ENCODE measurements around the gene HPF1. TPM values are rescaled to one million over a fixed set of nuclear protein-coding genes. Genes with fewer than 3 reads are reported as not detected.
A peak's percentile ranks its signal among the peaks of the same experiment; 100 is the strongest.
"Not testable (repeated sequence)": the region's sequence is repeated elsewhere in the genome, so short reads cannot be mapped to it uniquely, and the experiment has no call there.

Gene HPF1
- total RNA-seq (2014; rRNA removed; shearing (Covaris generic)): 3.7 and 6.5 TPM in 2 replicates

DNA sequence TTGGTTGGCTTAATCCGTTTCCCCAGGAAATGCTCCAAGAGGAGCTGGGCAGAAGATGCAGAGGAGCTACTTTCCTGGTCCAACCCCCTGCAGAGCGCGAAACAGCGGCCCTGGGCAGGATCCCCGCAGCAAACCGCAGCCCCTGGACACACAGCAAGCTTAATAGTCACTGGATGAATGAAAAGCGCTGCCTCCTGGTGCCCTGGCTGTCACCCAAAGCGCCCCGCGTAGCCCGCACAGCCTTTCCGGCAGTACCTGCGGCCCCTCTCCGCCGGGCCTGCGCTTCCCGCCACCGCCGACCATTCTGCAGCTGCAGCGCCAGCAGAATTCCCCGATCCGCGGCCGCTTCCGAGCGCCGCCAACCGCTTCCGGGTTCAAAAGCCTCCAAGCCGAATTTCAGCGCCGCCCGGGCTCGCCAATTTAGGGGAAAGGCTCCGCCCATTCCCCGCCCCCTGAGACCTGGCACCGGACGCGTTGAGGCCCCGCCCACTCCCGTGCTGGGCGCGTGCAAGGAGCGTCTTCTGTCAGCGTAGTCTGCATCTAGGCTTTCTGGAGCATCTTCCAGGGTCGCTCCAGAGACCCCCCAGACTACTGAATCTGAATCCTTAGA, at the start of gene HPF1:
Gene HPF1 (minus strand): TSS at position 370 of the 610 bp plus-strand sequence. CDS start 67 bp downstream, at position 303.
- DNase-seq (ENCODE audit: low spot score): peak; percentile 85

DNA sequence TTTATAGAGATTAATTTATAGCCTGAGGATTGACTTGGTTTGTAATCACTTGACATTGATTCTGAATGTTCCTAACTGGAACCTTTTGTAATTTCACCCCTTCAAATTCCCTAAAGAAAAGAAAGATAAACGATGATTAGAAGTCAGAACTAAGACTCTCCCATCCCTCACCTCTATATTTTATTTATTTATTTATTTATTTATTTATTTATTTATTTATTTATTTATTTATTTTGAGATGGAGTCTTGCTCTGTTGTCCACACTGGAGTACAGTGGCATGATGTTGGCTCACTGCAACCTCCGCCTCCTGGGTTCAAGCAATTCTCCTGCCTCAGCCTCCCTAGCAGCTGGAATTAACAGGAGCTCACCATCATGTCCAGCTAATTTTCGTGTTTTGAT, 49.0 kb upstream of the HPF1 start:
- DNase-seq (ENCODE audit: low spot score): not testable (repeated sequence)

DNA sequence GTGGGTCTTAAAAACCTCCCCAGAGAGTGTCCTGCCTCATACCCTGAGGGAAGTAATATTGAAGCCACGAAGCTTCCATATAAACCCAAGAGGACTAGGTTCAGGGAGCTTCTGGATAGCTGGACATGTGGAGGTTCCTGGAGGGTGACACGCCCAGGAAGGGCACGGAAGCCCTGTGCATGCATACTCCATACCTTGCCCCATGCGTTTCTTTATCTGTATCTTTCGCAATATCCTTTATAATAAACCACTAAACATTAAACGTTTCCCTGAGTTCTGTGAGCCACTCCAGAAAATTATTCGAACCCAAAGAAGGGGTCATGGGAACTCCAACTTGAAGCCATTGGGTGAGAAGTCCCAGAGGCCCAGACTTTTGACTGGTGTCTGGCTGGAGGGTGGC, 45.7 kb upstream of the HPF1 start:
- no peak for DNase-seq (ENCODE audit: low spot score)

DNA sequence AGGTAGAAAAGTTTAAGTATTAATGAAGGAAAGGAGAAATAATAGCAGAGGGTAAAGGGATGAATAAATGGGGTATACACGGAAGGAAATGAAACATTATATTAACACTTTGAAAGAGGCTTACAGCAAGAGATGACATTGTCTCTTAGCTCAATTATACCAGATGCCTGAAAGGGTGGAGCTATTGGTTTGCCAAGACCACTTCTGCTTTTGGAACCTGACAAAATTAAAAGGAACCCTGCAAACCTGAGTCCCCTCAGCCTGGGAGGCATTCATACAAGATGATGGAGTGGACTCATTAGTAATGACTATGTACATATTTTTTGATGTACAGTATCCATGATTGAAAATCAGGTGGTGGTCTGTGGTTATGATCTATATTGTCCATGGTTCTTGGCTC, 45.1 kb upstream of the HPF1 start:
- no peak for DNase-seq (ENCODE audit: low spot score)

DNA sequence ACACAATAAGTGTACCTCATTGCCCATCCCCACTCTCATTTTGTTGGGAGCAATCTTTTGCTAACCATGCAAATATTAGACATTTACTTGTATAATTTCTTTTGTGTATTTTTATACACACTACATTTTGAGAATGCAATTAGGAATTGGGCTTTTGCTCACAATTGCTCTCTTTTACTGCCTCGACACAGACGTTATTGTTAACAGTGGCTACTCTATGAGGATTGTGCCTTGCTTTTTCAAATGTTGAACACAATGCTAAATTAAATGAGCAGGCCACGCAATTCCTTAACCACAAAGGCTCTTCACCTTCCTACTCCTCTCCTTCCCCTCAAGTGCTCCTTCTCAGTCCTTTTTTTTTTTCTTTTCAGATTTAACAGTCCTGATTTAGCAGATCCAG, 42.8 kb upstream of the HPF1 start:
- DNase-seq (ENCODE audit: low spot score): no peak

DNA sequence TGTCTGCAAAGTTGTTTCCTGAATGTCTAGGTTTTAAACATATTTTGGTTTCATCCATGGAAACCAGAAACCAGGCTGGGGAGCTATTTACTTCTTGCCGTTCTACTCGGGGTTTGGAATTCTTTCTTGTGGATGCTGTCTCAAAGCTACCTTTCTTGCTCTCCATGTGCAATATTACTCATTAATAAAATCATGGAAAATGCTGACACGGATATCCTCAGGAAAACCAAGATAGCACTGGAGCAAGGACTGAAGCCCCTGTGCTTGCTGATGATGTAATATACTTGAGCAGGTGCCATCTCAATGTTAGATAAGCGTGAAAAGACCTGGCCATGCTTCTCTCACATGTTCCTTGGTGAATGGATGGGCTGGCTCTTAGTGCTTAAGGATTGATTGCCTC, 41.5 kb upstream of the HPF1 start:
- DNase-seq (ENCODE audit: low spot score): no peak

DNA sequence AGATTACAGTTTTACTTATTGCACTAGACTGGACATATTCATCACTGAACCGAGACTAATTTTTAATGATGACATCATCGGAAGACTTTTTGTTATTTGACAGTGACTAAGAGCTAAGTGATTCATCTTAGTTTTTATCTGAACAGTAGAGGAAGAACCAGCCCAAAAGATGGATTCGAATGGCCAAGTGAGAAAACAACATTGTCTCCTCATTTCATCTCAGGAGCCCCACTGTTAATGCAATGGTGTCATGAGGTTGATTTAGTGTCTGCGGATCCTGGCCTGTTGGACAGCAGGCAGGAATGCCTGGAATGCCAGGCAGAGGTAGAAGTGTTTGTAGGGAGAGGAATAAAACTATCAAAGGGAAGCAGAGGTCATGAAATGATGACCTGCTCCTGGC, 37.8 kb upstream of the HPF1 start:
- DNase-seq (ENCODE audit: low spot score): no peak

DNA sequence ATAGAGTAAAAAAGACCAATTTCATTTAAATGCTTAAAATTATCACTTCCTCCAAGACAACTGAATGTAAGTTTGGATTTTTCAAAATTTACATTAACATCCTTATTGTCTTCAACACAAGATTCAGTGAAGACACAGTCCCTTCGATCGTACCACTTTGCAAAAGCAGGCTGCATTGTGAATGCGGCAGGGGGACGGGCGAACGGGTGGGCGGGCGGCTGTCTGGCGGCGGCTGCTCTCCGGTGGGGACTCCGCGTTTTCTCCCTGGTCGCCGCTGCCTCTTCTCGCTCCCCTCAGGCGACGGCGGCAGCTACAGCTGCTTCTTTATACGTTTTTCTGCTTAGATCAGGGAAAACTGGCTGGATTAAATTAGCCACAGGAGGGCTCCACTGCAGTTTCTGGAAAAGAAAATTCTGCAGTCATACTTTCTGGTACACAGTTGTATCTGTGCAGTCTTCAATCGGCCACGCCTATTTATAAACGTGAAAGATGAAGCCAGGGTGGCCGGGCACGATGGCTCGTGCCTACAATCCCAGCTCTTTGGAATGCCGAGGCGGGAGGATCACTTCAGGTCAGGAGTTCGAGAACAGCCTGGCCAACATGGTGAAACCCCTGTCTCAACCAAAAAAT, 33.9 kb upstream of the HPF1 start:
- DNase-seq (ENCODE audit: low spot score): peak; percentile 42

DNA sequence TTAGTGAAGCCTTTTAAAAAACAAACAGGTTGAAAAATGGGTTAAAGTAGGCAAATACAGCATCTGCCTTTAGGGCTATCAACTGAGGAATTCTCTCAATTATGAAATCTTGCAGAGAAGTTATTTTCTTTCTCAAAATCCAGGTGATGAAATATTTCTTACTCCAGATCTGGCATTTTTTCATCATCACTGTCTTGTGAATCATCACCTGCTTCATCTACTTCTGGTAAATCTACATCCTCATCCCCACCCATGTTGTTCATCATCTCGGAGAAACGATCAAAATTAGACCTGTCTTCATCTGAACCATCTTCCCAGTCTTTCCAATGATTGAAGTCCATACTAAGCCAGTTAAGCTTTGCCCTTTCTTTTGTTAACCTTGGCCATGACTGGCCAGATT, 33.3 kb upstream of the HPF1 start:
- DNase-seq (ENCODE audit: low spot score): no peak

DNA sequence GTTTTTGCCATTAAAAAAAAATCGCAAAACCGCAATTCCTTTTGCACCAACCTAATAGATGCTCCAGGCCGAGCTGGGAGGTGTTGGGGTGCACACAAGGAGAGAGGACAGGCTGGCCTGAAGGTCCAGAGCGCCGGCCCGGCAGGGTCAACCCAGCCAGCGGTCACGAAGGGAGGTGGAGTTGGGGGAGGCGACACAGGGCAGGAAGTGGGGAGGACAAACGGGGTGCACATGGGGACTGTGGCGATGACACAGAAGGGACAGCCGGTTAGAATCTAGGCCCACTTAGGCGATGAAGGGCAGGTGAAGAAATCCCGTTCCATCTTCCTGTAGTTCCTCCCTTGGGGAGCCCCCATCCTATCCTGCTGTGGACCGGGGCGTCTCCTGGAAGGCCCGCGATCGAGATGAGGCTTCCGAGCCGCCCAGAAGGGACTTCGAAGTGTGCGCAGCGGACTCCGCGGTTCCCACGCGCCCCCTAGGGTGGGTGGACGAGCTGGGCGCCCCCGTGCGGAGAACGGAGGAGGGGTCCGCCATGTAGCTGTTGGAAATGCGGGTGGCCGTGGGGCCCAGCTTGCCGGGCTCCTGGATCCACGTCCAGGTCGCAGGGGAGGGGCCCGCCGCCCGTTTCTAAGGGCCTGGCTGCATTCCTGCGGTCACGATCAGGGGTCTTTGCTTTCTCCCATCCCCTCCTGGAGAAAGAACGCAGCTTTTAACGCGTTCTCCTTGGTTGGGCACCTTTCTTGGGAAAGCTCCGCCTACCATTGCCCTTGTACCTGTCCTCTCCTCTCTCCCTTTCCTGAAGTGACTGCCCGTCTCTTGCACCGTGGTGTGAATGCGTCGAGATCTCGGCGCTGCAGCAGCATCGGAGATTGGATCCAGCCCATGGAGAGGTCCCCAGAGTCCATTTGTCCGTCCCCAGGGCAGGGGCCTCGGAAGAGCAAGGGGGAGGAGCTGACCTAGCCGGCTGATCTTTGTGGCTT, 17.0 kb upstream of the HPF1 start:
- no peak for DNase-seq (ENCODE audit: low spot score)

DNA sequence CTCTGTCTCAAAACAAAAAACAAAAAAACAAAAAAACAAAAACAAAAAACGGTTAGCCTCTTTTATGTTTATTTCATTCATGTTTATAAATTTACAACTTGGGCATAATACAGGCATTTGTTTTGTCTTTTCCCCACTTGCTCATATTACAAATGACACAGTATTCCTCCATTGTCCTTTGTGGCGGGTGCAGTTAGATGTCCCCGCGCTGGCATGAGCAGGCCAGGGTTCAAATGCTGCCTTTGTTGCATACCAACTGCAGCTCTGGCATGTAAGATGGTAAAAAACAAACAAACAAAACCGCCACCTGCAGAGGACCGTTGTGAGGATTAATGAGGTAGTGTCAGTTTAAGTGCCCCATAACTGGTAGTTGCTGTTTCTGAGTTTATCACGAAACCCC, 16.1 kb upstream of the HPF1 start:
- no peak for DNase-seq (ENCODE audit: low spot score)

DNA sequence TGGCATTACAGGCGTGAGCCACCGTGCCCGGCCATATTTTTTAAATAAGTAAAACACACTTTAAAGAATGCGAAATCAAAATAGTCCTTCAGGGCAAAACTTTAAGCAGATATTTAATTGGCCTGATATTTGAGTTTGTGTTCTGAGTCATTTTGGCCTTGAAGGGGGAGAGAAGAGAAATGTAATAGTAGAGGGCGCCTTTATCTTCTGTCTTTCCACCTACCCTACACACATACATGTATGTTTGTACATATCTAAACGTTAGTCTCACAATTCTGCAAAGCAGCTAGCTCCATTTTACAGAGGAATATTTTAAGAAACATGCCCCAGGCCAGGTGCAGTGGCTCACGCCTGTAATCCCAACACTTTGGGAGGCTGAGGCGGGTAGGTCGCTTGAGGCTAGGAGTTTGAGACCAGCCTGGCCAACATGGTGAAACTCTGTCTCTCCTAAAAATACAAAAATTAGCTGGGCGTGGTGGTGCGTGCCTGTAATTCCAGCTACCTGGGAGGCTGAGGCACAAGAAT, 13.9 kb upstream of the HPF1 start:
- DNase-seq (ENCODE audit: low spot score): not testable (repeated sequence)

DNA sequence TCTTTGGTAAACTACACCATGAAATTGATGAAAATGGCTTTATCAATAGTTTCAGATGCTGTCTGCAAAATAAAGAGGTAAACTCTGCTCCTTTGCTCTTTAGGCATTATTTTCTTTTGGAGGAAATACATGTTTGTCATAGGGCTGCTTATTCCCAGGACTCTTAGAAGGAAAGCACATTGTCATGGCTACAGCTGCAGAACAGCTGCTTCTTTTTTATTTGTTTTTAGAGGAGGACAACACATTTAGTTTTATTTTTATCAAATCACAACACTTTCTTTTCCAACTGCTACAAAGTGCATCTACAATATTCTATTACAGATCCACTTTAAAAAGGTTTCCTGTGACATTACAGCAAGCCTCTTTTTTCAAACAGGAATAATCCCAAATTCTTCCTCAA, 12.7 kb upstream of the HPF1 start:
- no peak for DNase-seq (ENCODE audit: low spot score)

DNA sequence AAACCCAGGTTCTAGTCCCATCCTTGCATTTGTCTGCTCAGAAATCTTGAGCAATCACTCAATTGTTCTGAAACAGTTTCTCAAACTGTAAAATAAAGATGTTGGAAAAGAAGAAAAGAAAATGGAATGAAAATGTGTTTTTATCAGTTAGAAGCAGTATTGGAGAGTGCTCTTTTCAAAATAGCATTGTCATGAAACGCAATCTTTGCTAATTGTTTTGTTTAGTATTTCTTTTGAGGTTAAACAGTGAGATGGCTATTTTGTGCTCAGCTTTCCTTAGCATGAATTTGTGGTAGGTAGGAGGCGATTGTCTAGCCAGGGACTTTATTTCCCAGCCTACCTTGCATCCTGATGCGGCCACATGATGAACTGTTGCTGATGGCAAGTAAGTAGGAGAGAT, 10.6 kb upstream of the HPF1 start:
- DNase-seq (ENCODE audit: low spot score): no peak

DNA sequence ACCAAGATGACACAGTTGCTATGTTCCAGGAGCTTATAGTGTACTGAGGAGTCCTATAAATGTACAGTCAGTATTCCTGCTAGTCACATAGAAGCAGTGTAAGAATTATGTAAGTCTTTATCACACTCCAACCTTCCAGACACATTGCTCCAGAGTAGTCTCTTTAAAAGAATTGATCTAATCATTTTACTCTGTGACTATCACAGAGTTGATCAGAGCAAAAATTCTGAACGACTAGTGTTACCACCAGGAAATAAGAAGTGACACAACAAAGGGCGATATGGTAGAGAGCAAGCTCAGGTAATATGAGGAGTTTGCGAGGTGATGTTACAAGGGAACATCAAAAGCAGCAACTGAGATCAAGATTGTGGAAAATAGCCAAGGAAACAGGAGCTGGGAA, 9.0 kb upstream of the HPF1 start:
- DNase-seq (ENCODE audit: low spot score): no peak

DNA sequence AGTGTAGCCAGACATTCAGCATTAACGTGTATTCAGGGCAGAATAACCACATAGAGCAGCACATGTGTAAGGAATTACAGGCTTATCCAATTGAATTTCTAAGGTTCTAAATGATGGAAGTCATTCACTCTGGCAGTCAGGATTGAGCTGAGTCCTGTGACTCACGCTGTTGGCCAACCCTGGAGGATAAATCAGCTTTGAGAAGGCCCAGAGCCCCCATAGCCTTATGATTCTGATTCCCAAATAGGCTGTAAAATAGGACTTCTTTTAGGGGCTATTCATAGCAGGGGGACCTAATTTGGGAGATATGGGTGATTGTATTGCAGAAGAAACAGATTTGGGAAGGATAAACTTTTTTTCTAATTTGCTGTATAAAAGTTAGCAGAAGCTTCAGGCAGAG, 8.1 kb upstream of the HPF1 start:
- no peak for DNase-seq (ENCODE audit: low spot score)

DNA sequence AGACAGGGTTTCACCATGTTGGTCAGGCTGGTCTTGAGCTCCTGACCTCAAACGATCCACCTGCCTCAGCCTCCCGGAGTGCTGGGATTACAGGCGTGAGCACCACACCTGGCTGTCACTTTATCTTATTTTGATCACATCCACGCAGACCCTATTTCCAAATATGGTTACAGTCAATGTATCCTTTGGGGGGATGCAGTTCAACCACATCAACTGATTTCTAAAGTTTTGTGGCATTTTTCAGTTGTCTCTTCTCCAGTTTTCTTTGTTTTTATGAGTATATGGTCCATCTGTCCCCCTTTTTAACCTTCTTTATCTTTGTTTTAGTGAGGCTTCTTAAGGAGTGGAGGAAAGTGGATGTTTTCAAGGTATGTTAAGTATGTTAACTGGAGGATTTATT, 4.1 kb upstream of the HPF1 start:
- no peak for DNase-seq (ENCODE audit: low spot score)

DNA sequence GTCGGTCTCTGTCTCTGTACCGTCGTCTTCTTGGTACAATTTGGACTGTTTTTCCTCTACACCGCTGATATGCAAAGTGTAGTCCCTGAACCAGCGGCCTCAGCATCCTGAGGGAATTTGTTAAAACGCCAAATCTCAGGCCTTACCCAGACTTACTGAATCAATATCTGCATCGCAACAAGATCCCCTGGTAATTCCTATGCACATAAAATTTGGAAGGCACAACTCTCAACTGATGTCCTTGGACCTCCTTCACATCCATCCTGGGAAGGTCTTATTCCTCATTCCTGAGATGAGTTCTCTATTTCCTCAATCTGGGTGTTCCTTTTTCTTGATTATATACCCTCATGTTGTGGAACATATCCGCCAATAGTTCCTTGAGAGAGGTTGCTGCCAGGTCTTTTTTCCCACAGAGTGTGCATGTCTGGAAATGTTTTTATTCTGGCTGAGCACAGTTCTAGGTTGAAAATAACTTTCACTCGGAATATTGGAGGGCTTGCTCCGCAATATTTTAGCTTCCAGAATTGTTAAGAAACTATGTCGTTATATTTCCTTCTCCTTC, 738 bp upstream of the HPF1 start:
- no peak for DNase-seq (ENCODE audit: low spot score)

DNA sequence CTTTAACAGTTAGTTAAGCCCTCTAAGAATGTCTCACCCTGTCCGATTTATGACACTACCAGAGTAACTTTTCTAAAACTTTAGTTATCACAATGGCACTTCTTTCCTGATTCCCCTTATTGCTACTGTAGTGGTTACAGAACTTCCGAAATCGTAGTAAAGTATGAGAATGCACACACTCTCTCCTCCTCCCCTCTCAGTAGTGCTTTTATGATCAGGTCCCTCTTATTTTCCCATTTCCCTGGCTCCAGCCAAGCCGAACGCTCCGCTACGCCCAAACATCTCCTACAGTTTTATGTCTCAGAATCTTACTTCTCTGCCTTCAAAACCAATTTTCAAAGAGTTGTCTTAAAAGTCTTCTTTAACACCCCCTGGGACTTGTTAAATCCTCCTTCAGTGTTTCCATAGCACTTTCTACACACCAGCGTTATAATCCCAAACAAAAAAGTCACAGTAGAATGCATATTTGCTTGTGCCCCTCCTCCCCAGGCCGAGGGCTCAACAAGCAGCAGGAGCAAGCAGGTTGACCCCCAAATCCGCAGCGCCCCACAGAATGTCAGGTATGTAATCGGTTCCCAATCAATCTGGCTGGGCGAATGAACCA, 671 bp downstream of the HPF1 start:
- DNase-seq (ENCODE audit: low spot score): peak; percentile 1

DNA sequence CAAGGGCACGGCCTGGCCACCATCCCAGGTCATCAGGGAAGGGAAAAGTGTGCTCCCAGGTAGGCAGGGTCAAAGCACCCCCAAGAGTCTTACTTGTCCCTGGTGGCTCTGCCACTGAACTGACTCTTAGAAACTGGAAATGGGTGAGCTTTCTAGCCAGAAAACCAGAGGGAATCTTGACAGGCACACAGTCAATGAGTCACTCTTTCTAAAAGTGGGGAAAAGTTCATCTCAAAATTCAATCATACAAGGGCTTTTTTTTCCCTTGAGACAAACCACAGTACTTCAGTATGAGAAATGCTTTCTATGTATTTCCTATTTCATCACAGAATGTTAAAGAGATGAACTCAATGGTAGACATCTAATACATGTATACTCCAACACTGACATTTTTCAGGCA, 12.5 kb downstream of the HPF1 start:
- no peak for DNase-seq (ENCODE audit: low spot score)

DNA sequence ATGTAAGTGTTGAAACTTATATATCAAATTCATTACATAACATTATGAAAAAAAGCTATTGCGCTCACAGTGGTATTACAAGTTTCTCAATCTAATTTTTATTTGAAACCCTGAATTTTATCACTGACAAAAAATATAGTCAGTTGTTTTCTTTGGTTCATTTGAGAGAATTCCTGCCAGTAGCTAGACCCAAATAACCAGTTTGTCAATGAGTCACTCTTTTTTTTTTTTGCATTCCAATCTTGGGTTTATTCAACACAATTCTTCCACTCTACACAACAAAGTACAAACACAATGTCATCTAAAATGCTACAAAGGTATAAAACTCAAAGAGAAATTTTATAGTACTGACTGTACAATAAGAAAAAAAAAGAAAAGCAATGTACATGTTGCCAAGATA, 13.1 kb downstream of the HPF1 start:
- DNase-seq (ENCODE audit: low spot score): no peak

DNA sequence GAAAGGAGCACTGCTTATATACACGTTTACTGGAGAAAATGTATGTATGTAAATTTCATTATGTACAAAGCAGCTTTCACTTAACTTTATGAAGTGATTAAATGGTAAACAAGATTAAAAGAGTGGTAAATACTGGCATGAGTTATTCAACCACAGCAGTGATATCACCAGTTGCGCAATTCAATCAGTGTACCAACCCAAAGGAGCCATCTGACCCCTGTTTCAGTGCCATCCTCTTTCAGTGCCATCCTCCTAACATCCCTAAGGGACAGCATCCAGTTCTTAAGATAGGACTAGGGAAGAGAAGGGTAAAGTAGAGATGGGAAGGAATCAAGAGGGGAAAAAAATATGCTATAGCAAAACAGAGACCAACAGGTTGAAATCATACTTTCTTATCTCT, 16.2 kb downstream of the HPF1 start:
- DNase-seq (ENCODE audit: low spot score): no peak
